Tibial nerve (tissue), 4 donors: Measurements from ENCODE around the gene DUX4.
"Not testable (repeated sequence)": the region's sequence is repeated elsewhere in the genome, so short reads cannot be mapped to it uniquely, and the experiment has no call there.

Experiments
- EP300 ChIP-seq, 2 donors: sonication (generic); formaldehyde crosslinking; IDR thresholded peaks; one replicate each; pipeline ENCODE4 v1.6.1; 2017; ENCODE audit warnings: antibody characterized with exemption in 2 of 2, mild to moderate bottlenecking in 1 of 2
- POLR2A ChIP-seq, 2 donors: fragments of 450-650 bp; IDR thresholded peaks; one replicate each; pipeline ENCODE4 v1.6.1; 2017; ENCODE audit warnings: antibody characterized with exemption in 2 of 2, mild to moderate bottlenecking in 2 of 2, moderate library complexity in 2 of 2
- TF ChIP-seq, protein P1 (sequence below), 5 experiments: fragments of 200-600 bp in 3 of 5; fragments of 450-650 bp in 2 of 5; sonication (generic) in 3 of 5; IDR thresholded peaks; one replicate each; pipeline ENCODE4 v1.5.1; 2016 to 2019; ENCODE audit warnings: antibody characterized with exemption in 5 of 5, mild to moderate bottlenecking in 3 of 5, moderate library complexity in 2 of 5

GRCh38 chr4:190173428-190173827 is at the start of gene DUX4:
- TF ChIP-seq POLR2A, EP300 (IDR thresholded peaks at IDR 0.05): not testable (repeated sequence)
- TF ChIP-seq, protein P1, sequence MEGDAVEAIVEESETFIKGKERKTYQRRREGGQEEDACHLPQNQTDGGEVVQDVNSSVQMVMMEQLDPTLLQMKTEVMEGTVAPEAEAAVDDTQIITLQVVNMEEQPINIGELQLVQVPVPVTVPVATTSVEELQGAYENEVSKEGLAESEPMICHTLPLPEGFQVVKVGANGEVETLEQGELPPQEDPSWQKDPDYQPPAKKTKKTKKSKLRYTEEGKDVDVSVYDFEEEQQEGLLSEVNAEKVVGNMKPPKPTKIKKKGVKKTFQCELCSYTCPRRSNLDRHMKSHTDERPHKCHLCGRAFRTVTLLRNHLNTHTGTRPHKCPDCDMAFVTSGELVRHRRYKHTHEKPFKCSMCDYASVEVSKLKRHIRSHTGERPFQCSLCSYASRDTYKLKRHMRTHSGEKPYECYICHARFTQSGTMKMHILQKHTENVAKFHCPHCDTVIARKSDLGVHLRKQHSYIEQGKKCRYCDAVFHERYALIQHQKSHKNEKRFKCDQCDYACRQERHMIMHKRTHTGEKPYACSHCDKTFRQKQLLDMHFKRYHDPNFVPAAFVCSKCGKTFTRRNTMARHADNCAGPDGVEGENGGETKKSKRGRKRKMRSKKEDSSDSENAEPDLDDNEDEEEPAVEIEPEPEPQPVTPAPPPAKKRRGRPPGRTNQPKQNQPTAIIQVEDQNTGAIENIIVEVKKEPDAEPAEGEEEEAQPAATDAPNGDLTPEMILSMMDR (IDR thresholded peaks at IDR 0.05) = not testable (repeated sequence)
